CD4-positive, alpha-beta T cell treated with Interleukin-6 for 4 hours (primary cell): ENCODE results near the gene AHRR.
A peak's percentile ranks its signal among the peaks of the same experiment; 100 is the strongest.

Experiments
- DNase-seq: peaks from one replicate; pipeline ENCODE4 v3.0.0-alpha.2; 2020; ENCODE audit warnings: mixed read lengths

Gene AHRR

DNA sequence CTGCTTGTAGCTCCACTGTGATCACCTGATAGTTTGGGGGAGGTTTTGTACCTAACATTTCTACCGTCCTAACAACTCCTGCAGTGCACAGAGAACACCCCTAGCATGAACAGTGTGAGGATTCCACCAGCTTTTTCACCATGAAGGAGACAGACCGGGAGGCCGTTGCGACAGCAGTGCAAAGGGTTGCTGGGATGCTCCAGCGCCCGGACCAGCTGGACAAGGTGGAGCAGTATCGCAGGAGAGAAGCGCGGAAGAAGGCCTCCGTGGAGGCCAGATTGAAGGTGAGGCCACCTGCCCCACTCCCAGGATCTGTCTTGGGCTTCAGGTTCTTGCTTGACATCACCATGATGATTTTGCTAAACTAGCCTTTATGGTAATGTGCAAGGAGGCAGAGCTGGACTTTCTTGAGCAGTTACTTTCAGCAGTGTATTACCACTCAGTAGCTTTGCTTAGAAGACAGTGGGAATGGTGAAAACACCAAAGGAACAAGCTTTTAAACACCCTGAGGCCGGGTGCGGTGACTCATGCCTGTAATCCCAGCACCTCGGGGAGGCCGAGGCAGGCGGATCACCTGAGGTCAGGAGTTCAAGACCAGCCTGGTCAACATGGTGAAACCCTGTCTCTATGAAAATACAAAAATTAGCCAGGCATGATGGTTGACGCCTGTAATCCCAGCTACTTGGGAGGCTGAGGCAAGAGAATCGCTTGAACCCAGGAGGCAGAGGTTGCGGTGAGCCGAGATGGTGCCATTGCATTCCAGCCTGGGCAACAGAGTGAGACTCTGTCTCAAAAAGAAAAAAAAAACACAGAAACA is 124.8 kb downstream of the AHRR start:
- no peak for DNase-seq

DNA sequence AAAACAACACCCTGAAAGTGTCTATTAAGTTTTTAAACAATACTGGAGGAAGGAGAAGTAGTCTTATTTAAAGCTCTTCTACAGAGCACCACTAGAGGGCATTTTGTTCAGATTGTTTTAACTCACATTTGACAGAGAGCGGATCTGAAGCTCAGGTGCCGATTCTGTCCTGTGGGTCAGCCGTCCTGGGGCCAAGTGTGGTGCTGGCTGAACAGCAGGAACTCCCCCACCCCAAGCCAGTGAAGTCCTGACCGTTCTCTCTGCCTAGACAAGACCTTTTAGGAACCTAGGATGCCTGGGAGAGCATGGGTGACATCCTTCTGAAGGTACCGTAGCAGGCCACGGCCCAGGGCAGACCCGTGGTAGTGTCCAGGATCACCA is 125.4 kb downstream of the AHRR start:
- no peak for DNase-seq

DNA sequence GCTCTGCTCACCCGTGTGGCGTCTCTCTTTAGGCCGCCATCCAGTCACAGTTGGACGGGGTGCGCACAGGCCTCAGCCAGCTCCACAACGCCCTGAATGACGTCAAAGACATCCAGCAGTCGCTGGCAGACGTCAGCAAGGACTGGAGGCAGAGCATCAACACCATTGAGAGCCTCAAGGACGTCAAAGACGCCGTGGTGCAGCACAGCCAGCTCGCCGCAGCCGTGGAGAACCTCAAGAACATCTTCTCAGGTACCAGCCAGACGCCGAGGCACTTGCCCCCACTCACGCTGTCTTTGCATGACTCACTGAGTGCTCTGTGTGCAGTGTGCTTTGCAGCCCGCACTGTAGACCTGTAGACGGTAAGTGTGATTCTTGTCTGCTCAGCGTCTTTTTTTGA is 126.0 kb downstream of the AHRR start:
- DNase-seq, result no peak

DNA sequence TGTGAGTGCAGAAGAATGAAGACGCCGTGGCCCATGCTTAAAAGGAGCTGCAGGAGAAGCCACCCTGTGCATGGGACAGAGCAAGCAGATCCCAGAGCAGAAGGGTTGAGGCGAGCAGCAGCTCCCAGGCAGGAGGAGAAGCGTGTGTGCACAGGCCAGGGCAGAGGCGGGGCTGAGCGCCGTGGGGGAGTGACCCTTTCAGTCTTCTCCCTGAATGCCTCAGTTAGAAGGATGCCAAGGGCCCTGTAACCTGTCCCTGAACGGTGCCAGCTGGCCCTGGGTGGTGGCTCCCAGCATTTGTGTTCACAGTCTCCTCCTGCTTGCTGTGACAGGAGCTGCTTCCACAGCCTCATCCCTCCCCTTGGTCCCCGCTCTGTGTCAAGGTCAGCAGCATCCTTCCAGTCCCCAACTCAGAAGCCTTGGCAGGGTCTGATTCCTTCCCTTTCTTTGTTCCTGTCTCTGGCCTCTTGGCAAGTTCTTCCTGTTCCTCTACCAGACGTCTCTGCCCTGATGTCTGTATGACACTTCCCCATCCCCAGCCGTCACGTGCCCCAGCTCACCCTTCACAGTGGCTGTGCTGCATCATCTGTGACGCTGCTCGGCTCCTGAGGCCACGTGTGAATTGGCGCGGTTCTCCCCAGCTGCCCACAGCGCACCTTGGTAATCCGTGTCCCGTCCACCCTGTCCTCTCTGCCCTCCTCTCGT is 126.7 kb downstream of the AHRR start:
- DNase-seq, result no peak

DNA sequence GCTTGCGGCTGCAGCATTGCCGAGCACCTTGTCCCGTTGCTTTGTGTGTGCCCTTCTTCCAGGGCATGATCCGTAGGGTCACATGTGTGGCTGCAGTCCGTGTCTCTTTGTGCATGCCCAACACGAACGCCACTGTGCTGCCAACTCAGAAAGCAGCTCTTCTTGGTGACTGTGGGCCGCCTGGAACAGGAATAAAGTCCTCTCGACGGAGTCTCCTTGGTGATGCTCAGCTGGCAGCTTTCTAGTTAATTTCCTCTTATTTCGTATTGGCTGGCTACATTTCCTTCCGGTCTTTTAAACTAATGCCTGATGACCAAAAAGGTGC is 127.2 kb downstream of the AHRR start:
- no peak for DNase-seq

DNA sequence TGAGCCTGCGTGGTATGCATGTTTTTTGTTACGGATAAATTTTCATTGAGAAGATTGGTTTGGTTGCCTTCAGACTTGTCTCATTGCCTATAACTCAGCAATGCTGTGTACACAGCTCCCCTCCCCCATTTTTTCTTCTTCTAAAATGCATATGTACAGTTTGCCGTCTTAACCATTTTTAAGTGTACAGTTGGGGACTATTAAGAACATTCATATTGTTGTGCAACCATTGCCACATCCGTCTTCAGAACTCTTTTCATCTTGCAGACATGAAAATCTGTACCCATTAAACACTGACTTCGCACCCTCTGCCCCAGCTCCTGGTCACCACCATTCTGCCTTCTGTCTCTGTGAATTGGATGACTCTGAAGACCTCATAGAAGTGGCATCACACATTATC is 127.6 kb downstream of the AHRR start:
- DNase-seq, result no peak

DNA sequence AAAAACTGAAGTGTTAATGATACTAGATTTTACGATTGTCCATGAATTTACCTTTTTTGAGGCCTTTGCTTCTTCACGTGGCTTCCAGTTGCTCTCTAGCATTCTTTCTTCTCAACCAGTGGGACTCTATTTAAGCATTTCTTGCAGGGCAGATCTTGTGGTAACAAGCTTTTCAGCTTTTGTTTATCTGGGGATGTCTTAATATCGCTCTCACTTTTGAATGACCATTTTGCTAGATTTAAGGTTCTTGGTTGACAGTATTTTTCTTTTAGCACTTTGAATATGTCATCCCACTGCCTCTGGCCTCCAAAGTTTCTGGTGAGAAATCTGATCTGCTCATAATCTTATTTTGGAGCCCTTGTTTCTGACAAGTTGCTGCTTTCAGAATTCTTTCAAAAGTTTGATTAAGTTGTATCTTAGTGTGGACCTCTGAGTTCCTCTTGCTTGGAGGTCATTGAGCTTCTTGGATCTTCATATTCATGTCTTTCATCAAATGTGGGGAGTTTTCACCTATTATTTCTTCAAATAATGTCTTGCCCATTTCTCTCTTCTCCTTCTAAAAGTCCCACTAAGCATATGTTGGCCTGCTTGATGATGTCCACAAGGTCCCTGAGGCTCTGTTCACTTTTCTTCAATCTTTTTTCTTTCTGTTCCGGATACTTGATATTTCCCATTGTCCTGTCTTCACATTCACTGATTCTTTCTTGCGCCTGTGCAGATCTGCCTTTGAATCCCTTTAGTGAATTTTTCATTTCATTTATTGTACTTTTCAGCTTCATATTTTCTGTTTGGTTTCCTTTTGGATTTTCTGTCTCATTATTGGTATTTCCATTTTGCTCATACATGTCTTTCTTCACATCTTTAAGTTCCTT is 130.3 kb downstream of the AHRR start:
- no peak for DNase-seq

- DNase-seq, result no peak
Observed at GRCh38 chr5:452978-453710, 131.6 kb downstream of the AHRR start.

DNA sequence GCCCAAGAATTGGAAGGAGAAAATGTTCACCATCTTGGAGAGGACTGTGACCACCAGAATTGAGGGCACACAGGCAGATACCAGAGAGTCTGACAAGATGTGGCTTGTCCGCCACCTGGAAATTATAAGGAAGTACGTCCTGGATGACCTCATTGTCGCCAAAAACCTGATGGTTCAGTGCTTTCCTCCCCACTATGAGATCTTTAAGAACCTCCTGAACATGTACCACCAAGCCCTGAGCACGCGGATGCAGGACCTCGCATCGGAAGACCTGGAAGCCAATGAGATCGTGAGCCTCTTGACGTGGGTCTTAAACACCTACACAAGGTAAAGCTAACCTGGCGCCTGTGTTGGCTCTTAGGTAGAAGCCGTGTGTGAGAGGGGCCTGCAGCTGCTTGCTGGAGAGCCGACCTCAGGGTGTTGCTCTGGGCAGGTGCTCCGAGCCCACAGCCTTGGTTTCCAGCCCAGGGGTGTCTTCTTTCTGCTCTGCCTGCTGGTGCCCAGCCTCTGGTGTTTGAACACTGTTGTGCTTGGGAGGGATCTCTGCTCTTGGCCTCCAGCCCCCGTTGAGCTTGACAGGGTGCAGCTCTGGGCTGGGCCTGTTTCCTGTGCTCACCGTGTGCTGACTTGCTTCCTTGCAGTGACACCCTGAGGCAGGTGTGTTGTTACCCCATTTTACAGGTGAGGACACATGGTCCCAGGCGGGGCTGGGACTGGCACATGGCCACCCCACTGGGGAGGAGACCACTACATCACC is 132.4 kb downstream of the AHRR start:
- DNase-seq, result peak; percentile 18

GRCh38 chr5:454936-455335 is 133.4 kb downstream of the AHRR start:
- no peak for DNase-seq

DNA sequence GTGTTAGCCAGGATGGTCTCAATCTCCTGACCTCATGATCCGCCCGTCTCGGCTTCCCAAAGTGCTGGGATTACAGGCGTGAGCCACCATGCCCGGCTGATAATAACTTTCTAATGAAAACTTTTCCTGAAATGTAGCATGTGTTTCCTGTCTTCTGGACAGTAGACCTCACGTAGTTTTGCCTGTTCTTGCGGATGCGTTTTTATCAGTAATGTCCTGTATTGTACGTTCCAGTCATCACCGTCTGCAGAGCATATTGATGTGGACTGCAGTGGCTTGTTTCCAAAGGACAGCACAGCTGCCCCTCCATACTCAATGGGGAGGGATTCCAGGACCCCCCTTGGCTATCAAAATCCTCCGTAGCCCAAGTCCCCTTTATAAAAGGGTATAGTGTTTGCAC is 134.3 kb downstream of the AHRR start:
- no peak for DNase-seq

GRCh38 chr5:456351-457194 is 135.1 kb downstream of the AHRR start:
- DNase-seq, result no peak

DNA sequence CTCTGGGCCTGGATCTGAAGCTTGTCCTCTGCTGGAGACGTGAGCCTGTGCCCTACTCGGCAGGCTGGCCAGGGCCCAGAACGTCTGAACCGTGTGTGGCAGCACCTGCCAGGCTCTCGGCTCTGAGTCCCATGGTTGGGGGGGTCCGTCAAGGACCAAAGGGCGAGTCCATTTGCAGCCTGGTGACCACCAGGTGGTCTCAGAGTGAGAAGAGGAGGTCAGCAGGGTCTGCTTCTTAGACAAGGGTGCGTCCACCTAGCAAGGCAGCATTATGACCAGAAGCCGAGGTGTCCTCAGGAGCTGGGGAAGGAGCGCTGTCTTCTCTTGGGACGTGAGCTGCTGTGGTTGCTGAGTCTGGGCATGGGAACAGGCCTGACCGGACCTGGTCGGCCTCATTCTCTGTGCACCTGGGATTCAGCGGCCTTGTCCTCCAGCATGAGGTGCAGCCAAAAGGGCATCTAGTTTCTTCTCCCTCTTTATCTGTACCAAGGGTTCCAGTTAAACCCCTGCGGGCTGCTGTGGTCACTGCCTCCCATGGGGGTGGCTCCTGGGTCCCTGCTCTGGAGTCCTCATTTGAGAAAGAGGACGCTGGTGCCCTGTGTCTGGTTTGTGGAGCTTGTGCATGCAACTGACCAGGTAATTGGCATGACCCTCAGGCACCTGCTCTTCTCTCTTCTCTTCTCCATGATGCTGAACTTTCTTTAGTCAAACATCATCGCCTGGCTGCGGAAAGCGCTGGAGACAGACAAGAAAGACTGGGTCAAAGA is 135.9 kb downstream of the AHRR start:
- DNase-seq, result no peak

DNA sequence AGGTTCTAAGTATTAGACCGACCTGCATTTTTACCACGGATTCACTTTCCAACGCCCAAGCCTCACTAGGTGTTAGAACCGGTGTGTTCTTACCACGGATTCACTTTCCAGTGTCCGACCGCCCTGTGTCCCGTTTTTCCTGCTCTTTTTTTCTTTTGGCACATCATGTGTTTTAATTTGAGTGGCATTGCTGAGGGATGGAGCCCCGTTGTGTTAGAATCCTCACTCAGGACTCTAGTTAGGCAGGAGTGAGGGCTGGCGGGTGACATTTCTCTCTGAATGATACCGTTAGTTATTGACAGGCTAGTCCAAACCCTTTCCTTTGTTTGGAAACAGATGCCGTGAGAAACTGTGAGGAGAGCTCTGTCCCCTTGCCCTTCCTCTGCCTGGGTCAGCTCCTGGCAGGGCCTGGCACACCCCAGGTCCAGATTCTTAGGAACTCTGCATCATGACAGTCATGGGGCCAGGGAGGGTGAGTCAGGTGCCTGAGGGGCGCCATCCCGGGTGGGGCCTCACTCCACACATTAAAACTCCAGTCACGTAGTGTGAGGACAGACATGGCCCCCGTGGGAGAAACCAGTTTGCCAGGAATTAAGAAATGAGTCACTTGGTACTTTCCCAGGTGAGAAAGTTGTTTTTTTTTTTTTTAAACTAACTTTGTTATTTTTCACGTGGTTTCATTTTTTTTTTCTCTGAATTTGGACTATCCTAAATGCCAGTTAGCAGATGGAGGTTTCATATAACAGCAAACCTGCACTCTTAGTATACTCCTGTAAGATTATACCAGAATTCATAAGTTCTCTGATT is 137.2 kb downstream of the AHRR start:
- peak; percentile 39 for DNase-seq

- no peak for DNase-seq
Observed at GRCh38 chr5:459562-460272, 138.2 kb downstream of the AHRR start.

GRCh38 chr5:460273-460625 is 138.7 kb downstream of the AHRR start:
- no peak for DNase-seq

GRCh38 chr5:462051-462481 is 140.6 kb downstream of the AHRR start:
- no peak for DNase-seq

DNA sequence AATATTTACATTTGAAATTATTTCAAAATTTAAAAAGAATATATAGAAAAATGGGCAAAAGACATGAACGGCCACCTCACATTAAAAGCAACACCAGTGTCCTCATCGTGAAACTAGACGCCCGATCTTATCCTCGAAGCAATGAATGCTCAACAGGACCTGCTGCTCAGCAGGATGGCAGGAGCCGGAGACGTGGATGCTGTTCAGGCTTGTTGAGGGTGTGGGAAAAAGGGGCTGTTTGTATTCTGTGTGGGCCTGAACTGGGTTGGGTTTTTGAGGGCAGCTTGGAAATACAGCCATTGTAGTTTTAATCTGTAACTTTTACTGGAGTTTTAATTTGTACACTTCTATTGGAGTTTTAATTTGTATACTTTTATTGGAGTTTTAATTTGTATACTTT is 141.8 kb downstream of the AHRR start:
- DNase-seq, result no peak

- DNase-seq, result peak; percentile 88
Observed at GRCh38 chr5:463952-464351, 142.4 kb downstream of the AHRR start.
